Stomach (tissue), 9 donors: Measurements from ENCODE around the gene TSC22D1. TPM values are rescaled to one million over a fixed set of nuclear protein-coding genes. Genes with fewer than 3 reads are reported as not detected.
A peak's percentile ranks its signal among the peaks of the same experiment; 100 is the strongest.

ENCODE experiments used
- DNase-seq, 2 donors: peaks; one replicate each; pipeline versions ENCODE4 v3.0.0 to v3.0.0-alpha.2; 2013 to 2019
- H3K27ac ChIP-seq, 5 donors: fragments of 200-600 bp in 4 of 5; sonication (generic) in 4 of 5; one replicate each; pipeline ENCODE4 v1.5.1; 2013 to 2019; ENCODE audit warnings: mild to moderate bottlenecking in 1 of 5, moderate library complexity in 1 of 5
- H3K27me3 ChIP-seq, 3 donors: fragments of 200-600 bp; sonication (generic); one replicate each; pipeline ENCODE4 v1.5.1; 2017 to 2019; ENCODE audit warnings: mixed run types in 1 of 3
- H3K36me3 ChIP-seq, 4 donors: fragments of 200-600 bp; sonication (generic); 1 replicate in 3 of 4; 2 replicates in 1 of 4; pipeline ENCODE4 v1.5.1; 2016 to 2019
- H3K4me1 ChIP-seq, 4 donors: fragments of 200-600 bp; sonication (generic); one replicate each; pipeline ENCODE4 v1.5.1; 2016 to 2019
- H3K4me3 ChIP-seq, 4 donors: fragments of 200-600 bp; sonication (generic) in 3 of 4; one replicate each; pipeline ENCODE4 v1.5.1; 2016 to 2019; ENCODE audit warnings: mild to moderate bottlenecking in 1 of 4
- H3K9me3 ChIP-seq, 4 donors: fragments of 200-600 bp; sonication (generic); one replicate each; pipeline ENCODE4 v1.5.1; 2016 to 2019
- EP300 ChIP-seq: sonication (generic); formaldehyde crosslinking; IDR thresholded peaks from one replicate; pipeline ENCODE4 v1.6.1; 2017; ENCODE audit warnings: antibody characterized with exemption
- POLR2A ChIP-seq, 4 donors: fragments of 450-650 bp; IDR thresholded peaks; one replicate each; pipeline ENCODE4 v1.6.1; 2016; ENCODE audit warnings: antibody characterized with exemption in 4 of 4, control low read depth in 2 of 4, mild to moderate bottlenecking in 1 of 4, moderate library complexity in 1 of 4
- POLR2AphosphoS5 ChIP-seq, 3 donors: sonication (generic); formaldehyde crosslinking; IDR thresholded peaks; one replicate each; pipeline ENCODE4 v1.6.1; 2016; ENCODE audit warnings: antibody characterized with exemption in 3 of 3
- WGBS, 5 donors: extraction: QIAGEN DNeasy Blood & Tissue Kit in 3 of 5; methylation state at CpG; one replicate each; pipeline versions ENCODE4 v1.1.5 to v1.1.7; 2013 to 2018; 5-methylcytosine and 5-hydroxymethylcytosine counted together
- intact Hi-C: fragments of 100-400 bp; cut with DNase I; formaldehyde crosslinking; loops from one replicate; pipeline ENCODE4 v1.15.1; 2023; ENCODE audit warnings: low total_unique reads
- polyA plus RNA-seq, 3 donors: library from polyadenylated mRNA; stranded (reverse); fragments of 200-250 nt; gene quantifications; one replicate each; pipeline ENCODE4 v1.2.3, GENCODE V29; 2013
- total RNA-seq, 5 donors: library from RNA; depleted of rRNA; stranded (reverse); fragments of >200 nt; gene quantifications; one replicate each; pipeline versions ENCODE4 v1.1.0 to v1.2.3, GENCODE V29; 2014 to 2016
- TF ChIP-seq, protein P1 (sequence below), 7 experiments: fragments of 450-650 bp in 4 of 7; fragments of 200-600 bp in 3 of 7; sonication (generic) in 3 of 7; IDR thresholded peaks; one replicate each; pipeline ENCODE4 v1.5.1; 2016 to 2019; ENCODE audit warnings: antibody characterized with exemption in 7 of 7, control low read depth in 2 of 7, mild to moderate bottlenecking in 1 of 7
- donor health status: healthy with polysubstance abuse.
- donor health status: Bipolar disorder and iron deficiency.
- donor health status: healthy.

Gene TSC22D1
- total and polyA plus RNA-seq, 8 donors: 26.1 to 195 (median 111) TPM

DNA sequence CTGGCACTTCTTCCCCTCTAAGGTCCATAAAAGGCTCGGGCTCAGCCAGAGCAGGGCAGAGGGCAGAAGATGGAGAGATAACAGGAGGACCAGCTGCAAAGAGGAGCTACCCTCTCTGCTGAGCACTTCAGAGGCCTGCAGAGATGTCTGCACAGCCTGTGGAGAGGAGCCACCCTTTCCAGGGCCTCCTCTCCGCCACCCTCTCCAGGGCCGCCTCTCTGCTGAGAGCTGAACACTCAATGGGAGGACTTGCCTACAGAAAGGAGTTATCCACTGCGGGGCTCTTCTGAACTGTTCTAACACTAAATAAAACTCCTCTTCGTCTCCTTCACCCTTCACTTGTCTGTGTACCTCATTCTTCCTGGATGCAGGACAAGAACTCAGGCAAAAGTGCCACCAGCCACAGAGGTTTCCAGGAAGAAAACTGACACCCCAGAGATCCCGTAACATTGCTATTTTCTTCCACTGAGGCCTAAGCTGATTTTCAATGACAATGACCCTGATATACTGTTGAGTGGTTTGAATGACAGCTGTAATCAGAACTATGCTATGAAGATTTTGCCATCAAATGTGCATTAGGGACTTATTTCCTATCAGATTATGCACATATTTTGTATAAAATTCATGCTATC is 16.2 kb upstream of the TSC22D1 start:
- H3K9me3 ChIP-seq: peaks cover 0 to 7% (median 2%) of the 10 kb centered on the region in 4 donors
- 87 to 98% (median 94%) methylated on average over 5 to 6 of the region's 6 CpGs for WGBS, 5 donors
- H3K4me1 ChIP-seq: no peaks in the 10 kb centered on the region
- no peaks in the 10 kb centered on the region for H3K27me3 ChIP-seq
- H3K4me3 ChIP-seq: no peak overlapping the region
- H3K36me3 ChIP-seq: no peaks in the 10 kb centered on the region
- H3K27ac ChIP-seq: no peak overlapping the region
- TF ChIP-seq POLR2A (IDR thresholded peaks at IDR 0.05) (no peak), EP300 (no peak), POLR2AphosphoS5 (IDR thresholded peaks at IDR 0.05) (no peak)
- TF ChIP-seq, protein P1, sequence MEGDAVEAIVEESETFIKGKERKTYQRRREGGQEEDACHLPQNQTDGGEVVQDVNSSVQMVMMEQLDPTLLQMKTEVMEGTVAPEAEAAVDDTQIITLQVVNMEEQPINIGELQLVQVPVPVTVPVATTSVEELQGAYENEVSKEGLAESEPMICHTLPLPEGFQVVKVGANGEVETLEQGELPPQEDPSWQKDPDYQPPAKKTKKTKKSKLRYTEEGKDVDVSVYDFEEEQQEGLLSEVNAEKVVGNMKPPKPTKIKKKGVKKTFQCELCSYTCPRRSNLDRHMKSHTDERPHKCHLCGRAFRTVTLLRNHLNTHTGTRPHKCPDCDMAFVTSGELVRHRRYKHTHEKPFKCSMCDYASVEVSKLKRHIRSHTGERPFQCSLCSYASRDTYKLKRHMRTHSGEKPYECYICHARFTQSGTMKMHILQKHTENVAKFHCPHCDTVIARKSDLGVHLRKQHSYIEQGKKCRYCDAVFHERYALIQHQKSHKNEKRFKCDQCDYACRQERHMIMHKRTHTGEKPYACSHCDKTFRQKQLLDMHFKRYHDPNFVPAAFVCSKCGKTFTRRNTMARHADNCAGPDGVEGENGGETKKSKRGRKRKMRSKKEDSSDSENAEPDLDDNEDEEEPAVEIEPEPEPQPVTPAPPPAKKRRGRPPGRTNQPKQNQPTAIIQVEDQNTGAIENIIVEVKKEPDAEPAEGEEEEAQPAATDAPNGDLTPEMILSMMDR (IDR thresholded peaks at IDR 0.05): no peak
- no peak for DNase-seq
- intact Hi-C loops: no loop called here

DNA sequence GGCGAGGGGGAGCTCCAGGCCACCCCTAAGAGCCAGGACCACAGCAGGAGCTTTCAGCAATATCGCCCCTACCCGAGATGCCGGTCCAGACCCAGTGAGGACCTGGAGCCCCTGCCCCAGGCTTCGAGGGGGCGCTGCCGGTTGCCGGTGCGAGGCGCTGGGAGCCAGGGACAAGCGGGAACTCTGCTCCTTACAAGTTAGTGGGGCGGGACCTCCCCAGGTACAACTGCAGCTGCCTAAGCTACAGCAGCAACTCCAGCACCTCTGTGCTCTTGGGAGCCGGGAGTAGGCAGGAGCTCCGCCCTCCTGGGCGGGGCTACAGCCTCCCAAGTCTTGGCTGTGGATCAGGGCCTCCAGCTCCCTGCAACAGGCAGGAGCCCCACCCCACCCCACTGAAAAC is 15.2 kb upstream of the TSC22D1 start:
- intact Hi-C loops: no loop called here
- no peaks in the 10 kb centered on the region for H3K27me3 ChIP-seq
- no peak overlapping the region for H3K27ac ChIP-seq
- WGBS, 5 donors: 83 to 100% (median 87%) methylated on average over 1 to 15 of the region's 15 CpGs
- H3K4me1 ChIP-seq: no peaks in the 10 kb centered on the region
- H3K36me3 ChIP-seq: no peaks in the 10 kb centered on the region
- peak in 1 of 2 donors; percentile 8 for DNase-seq
- no peak overlapping the region for H3K4me3 ChIP-seq
- TF ChIP-seq EP300 (no peak), POLR2AphosphoS5 (IDR thresholded peaks at IDR 0.05) (no peak), POLR2A (IDR thresholded peaks at IDR 0.05) (no peak)
- TF ChIP-seq, protein P1 (IDR thresholded peaks at IDR 0.05): no peak
- H3K9me3 ChIP-seq: peaks cover 0 to 7% (median 0%) of the 10 kb centered on the region in 4 donors

DNA sequence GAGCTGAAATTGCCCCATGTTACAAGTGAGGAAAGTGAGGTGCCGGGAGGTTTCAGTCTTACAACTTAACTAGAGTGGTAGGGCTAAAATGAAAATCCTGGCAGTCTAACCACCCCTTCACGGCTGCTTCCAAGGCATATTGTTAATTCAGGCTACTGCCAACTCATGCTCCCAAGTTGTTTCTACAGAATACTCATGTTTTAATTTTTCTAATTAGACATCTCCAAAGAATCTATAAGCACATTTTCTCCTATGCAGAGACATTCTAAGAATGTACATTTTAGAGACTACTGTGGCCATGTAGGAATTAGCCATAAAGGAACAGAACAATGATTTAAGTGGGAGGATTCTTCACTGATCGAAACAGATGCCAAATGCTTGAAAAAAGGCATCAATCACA is 7.0 kb upstream of the TSC22D1 start:
- Histone ChIP-seq H3K4me3 (no peak overlapping the region), H3K36me3 (no peaks in the 10 kb centered on the region), H3K9me3 (no peaks in the 10 kb centered on the region), H3K4me1 (peaks cover 0 to 6% (median 5%) of the 10 kb centered on the region in 4 donors), H3K27me3 (no peaks in the 10 kb centered on the region), H3K27ac (no peak overlapping the region)
- no peak for DNase-seq
- intact Hi-C loops: no loop called here
- WGBS, 5 donors: 70 to 91% (median 86%) methylated on average over 3 of the region's 3 CpGs
- TF ChIP-seq EP300 (no peak), POLR2A (IDR thresholded peaks at IDR 0.05) (no peak), POLR2AphosphoS5 (IDR thresholded peaks at IDR 0.05) (no peak)
- TF ChIP-seq, protein P1 (IDR thresholded peaks at IDR 0.05): no peak

DNA sequence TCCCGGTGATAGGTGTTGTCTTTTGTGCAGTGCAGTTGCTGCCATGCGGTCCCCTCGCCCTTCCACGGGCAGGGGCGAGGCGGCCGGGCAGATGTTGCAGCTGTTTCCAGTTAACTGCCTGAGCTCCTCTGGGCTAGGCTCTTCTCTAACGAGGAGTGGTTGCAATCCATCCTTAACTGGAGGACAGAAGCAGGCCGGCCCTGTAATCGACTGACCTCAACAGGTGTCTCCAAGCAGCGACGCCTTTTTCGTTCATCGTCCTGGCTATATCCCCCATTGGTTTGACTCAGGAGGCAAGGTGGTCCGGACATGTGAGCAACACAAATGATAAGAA is 1.9 kb upstream of the TSC22D1 start:
- WGBS, 5 donors: 1 to 5% (median 2%) methylated on average over 14 to 15 of the region's 15 CpGs
- no peaks in the 10 kb centered on the region for H3K27me3 ChIP-seq
- no peaks in the 10 kb centered on the region for H3K9me3 ChIP-seq
- peaks cover 20 to 37% (median 32%) of the 10 kb centered on the region in 4 donors for H3K4me1 ChIP-seq
- no peaks in the 10 kb centered on the region for H3K36me3 ChIP-seq
- no peak for TF ChIP-seq EP300
- TF ChIP-seq POLR2A (IDR thresholded peaks at IDR 0.05): no peak
- TF ChIP-seq, protein P1 (IDR thresholded peaks at IDR 0.05): no peak
- TF ChIP-seq POLR2AphosphoS5 (IDR thresholded peaks at IDR 0.05): no peak
- peak overlapping the region; percentile 96 to 99 (median 98) for H3K27ac ChIP-seq
- DNase-seq: peak in 1 of 2 donors; percentile 33
- intact Hi-C loops: no loop called here
- H3K4me3 ChIP-seq: peak overlapping the region; percentile 87 to 95 (median 94)
